GM18502 (cell line): ENCODE data around the gene JAKMIP2.

ENCODE experiments used
- ATAC-seq: cut with Tn5 transposase; IDR thresholded peaks from one replicate; pipeline ENCODE4 v1.9.1; 2021; ENCODE audit warnings: mild to moderate bottlenecking; ENCODE audit not compliant: unreplicated experiment, poor library complexity

The JAKMIP2 gene

GRCh38 chr5:147711019-147711418 is 71.5 kb downstream of the JAKMIP2 start:
- ATAC-seq, result no peak

GRCh38 chr5:147708708-147709107 is 73.8 kb downstream of the JAKMIP2 start:
- ATAC-seq, result no peak

GRCh38 chr5:147704544-147704943 is 78.0 kb downstream of the JAKMIP2 start:
- ATAC-seq, result no peak

- ATAC-seq, result no peak
Observed at GRCh38 chr5:147701468-147701867, 81.1 kb downstream of the JAKMIP2 start.

- ATAC-seq, result no peak
Observed at GRCh38 chr5:147699496-147700088, 82.9 kb downstream of the JAKMIP2 start.

- ATAC-seq, result no peak
Observed at GRCh38 chr5:147697380-147697779, 85.1 kb downstream of the JAKMIP2 start.

GRCh38 chr5:147694772-147695171 is 87.8 kb downstream of the JAKMIP2 start:
- ATAC-seq, result no peak

- ATAC-seq, result no peak
Observed at GRCh38 chr5:147693233-147693632, 89.3 kb downstream of the JAKMIP2 start.

GRCh38 chr5:147691130-147691529 is 91.4 kb downstream of the JAKMIP2 start:
- ATAC-seq, result no peak

- no peak for ATAC-seq
Observed at GRCh38 chr5:147690595-147690994, 91.9 kb downstream of the JAKMIP2 start.

- no peak for ATAC-seq
Observed at GRCh38 chr5:147689426-147689825, 93.1 kb downstream of the JAKMIP2 start.

GRCh38 chr5:147688656-147689356 is 93.7 kb downstream of the JAKMIP2 start:
- no peak for ATAC-seq

GRCh38 chr5:147687118-147687517 is 95.4 kb downstream of the JAKMIP2 start:
- no peak for ATAC-seq

- ATAC-seq, result no peak
Observed at GRCh38 chr5:147686421-147686820, 96.1 kb downstream of the JAKMIP2 start.

- no peak for ATAC-seq
Observed at GRCh38 chr5:147685993-147686392, 96.5 kb downstream of the JAKMIP2 start.

- no peak for ATAC-seq
Observed at GRCh38 chr5:147675168-147675567, 107.4 kb downstream of the JAKMIP2 start.

GRCh38 chr5:147674411-147674810 is 108.1 kb downstream of the JAKMIP2 start:
- ATAC-seq, result no peak

- no peak for ATAC-seq
Observed at GRCh38 chr5:147673791-147674190, 108.7 kb downstream of the JAKMIP2 start.

GRCh38 chr5:147673266-147673665 is 109.3 kb downstream of the JAKMIP2 start:
- ATAC-seq, result no peak

GRCh38 chr5:147671365-147671764 is 111.2 kb downstream of the JAKMIP2 start:
- no peak for ATAC-seq

GRCh38 chr5:147670815-147671214 is 111.7 kb downstream of the JAKMIP2 start:
- no peak for ATAC-seq
